ENCODE measurements around the gene EIF2AK2. TPM values are rescaled to one million over a fixed set of nuclear protein-coding genes. Genes with fewer than 3 reads are reported as not detected.

Gene EIF2AK2
- total and polyA plus RNA-seq, 2 experiments from 2014 or later = 33.8 to 35.5 TPM

- H3K79me2 ChIP-seq (replicated peaks; ENCODE audit: insufficient read depth) = no peaks in the 10 kb centered on the region
- no peak overlapping the region for H3K4me3 Mint-ChIP-seq
- H3K27ac Mint-ChIP-seq = no peak overlapping the region
- H3K9me3 Mint-ChIP-seq = no peaks in the 10 kb centered on the region
- ATAC-seq (no peak), DNase-seq (ENCODE audit: low spot score) (no peak)
- no peaks in the 10 kb centered on the region for H3K9me2 ChIP-seq (ENCODE audit: insufficient read depth)
- H3K27me3 ChIP-seq (ENCODE audit: insufficient read depth) = no peaks in the 10 kb centered on the region
- no peak overlapping the region for H3K4me2 ChIP-seq
- no peak for TF ChIP-seq ZNF114 (CRISPR knock-in tag; IDR thresholded peaks at IDR 0.05)
- no peak for TF ChIP-seq CREB1 (CRISPR knock-in tag; IDR thresholded peaks at IDR 0.05; ENCODE audit: low read depth)
- no peak for TF ChIP-seq JUNB (IDR thresholded peaks at IDR 0.05; ENCODE audit: unreplicated experiment)
- no peak overlapping the region for H2AFZ ChIP-seq
- H3F3A ChIP-seq (replicated peaks; ENCODE audit: low read depth) = no peaks in the 10 kb centered on the region
- H3K27ac ChIP-seq (ENCODE audit: low read depth) = no peak overlapping the region
- H3K27me3 Mint-ChIP-seq (ENCODE audit: insufficient read depth, low read depth, poor library complexity) = no peaks in the 10 kb centered on the region
- peaks cover 5% of the 10 kb centered on the region; the same call in 1 of the 2 replicates for H3K36me3 ChIP-seq (ENCODE audit: insufficient read depth)
- H3K36me3 Mint-ChIP-seq (ENCODE audit: low read depth) = peaks cover 3% of the 10 kb centered on the region; the same call in 2 of the 3 replicates
- no peak overlapping the region for H3K4me3 ChIP-seq
- no peaks in the 10 kb centered on the region for H4K20me1 ChIP-seq (replicated peaks; ENCODE audit: insufficient read depth)
- no peaks in the 10 kb centered on the region for H3K4me1 Mint-ChIP-seq
- no peaks in the 10 kb centered on the region for H3K4me1 ChIP-seq (ENCODE audit: insufficient read depth)
Observed at GRCh38 chr2:37061776-37062175, 95.0 kb downstream of the EIF2AK2 start.

DNA sequence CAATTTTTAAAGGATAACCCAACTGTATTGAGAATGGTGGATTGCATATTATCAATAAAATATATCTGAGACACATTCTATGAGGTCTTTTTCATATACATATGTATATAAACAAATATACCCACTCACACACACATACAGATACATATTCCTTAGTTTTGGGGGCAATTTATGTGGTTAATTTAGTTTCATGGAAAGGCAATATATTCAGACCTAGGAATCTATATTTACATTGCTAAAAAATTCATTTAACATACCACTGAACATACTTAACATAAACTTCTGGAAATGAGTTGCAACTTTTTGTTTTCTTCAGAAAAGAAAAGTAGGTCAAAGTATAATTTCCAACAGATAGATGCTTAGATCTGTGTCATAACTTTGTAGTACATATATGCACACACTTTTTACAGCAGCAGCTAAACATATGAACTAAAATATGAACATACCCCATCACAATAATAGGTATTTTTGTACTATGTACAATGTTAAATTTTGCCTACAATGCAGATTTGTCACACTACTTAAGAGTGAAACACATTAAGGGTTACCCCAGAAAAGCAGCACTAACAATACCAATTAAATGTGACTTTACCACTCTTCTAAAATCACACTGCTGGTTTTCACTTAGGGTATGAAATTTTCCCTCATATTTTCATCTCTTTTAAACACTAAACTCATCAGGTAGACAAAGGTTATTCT is 95.6 kb downstream of the EIF2AK2 start:
- Histone ChIP-seq H3K4me3 (no peak overlapping the region), H3K9me2 (ENCODE audit: insufficient read depth) (no peaks in the 10 kb centered on the region), H2AFZ (no peak overlapping the region), H4K20me1 (replicated peaks; ENCODE audit: insufficient read depth) (no peaks in the 10 kb centered on the region), H3K79me2 (replicated peaks; ENCODE audit: insufficient read depth) (no peaks in the 10 kb centered on the region), H3K4me2 (no peak overlapping the region), H3K27me3 (ENCODE audit: insufficient read depth) (no peaks in the 10 kb centered on the region), H3F3A (replicated peaks; ENCODE audit: low read depth) (no peaks in the 10 kb centered on the region), H3K4me1 (ENCODE audit: insufficient read depth) (no peaks in the 10 kb centered on the region), H3K36me3 (ENCODE audit: insufficient read depth) (peaks cover 5% of the 10 kb centered on the region; the same call in 1 of the 2 replicates), H3K27ac (ENCODE audit: low read depth) (no peak overlapping the region)
- Mint-ChIP-seq H3K9me3 (no peaks in the 10 kb centered on the region), H3K36me3 (ENCODE audit: low read depth) (peaks cover 3% of the 10 kb centered on the region; the same call in 2 of the 3 replicates), H3K4me3 (no peak overlapping the region), H3K27ac (no peak overlapping the region), H3K4me1 (no peaks in the 10 kb centered on the region), H3K27me3 (ENCODE audit: insufficient read depth, low read depth, poor library complexity) (no peaks in the 10 kb centered on the region)
- DNase-seq (ENCODE audit: low spot score) (no peak), ATAC-seq (no peak)
- TF ChIP-seq EZH2phosphoT487 (IDR thresholded peaks at IDR 0.05; ENCODE audit: unreplicated experiment) (no peak), CTCF (conservative IDR thresholded peaks at IDR 0.05; ENCODE audit: low read depth in 2 of 2) (no peak), EZH2 (IDR thresholded peaks at IDR 0.05; ENCODE audit: low read depth, unreplicated experiment) (no peak), REST (IDR thresholded peaks at IDR 0.05; ENCODE audit: unreplicated experiment) (no peak)
- TF ChIP-seq, protein P1, sequence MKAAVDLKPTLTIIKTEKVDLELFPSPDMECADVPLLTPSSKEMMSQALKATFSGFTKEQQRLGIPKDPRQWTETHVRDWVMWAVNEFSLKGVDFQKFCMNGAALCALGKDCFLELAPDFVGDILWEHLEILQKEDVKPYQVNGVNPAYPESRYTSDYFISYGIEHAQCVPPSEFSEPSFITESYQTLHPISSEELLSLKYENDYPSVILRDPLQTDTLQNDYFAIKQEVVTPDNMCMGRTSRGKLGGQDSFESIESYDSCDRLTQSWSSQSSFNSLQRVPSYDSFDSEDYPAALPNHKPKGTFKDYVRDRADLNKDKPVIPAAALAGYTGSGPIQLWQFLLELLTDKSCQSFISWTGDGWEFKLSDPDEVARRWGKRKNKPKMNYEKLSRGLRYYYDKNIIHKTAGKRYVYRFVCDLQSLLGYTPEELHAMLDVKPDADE (IDR thresholded peaks at IDR 0.05) = no peak
